A549 (cell line): ENCODE data around the gene CD19. TPM values are rescaled to one million over a fixed set of nuclear protein-coding genes. Genes with fewer than 3 reads are reported as not detected.

Experiments
- ATAC-seq, 2 experiments: fragments of 200-7000 bp in 1 of 2; fragments of >200 bp in 1 of 2; cut with Nextera tagmentation in 1 of 2; cut with Tn5 transposase in 1 of 2; 3 replicates each; pipeline versions ENCODE4 v1.8.0 to v1.9.1; 2018 to 2020; ENCODE audit warnings: mild to moderate bottlenecking in 1 of 2, moderate library complexity in 1 of 2
- CTCF ChIA-PET: fragments of 300-600 bp; sonication (Branson Sonifier 250); formaldehyde crosslinking; extraction: SDS; loops from one replicate; lab custom pipeline; 2021; ENCODE audit warnings: antibody characterized with exemption, inconsistent platforms; lab: Yijun Ruan, JAX
- POLR2A ChIA-PET: fragments of 350-600 bp; formaldehyde crosslinking; extraction: SDS; loops from one replicate; lab custom pipeline; 2021; ENCODE audit warnings: antibody characterized with exemption, inconsistent platforms; lab: Yijun Ruan, JAX
- DNase-seq, 2 experiments: peaks; one replicate each; pipeline versions ENCODE4 v3.0.0 to v3.0.0-alpha.2; 2011 to 2016; ENCODE audit warnings: low read depth in 1 of 2, low spot score in 1 of 2
- FAIRE-seq: peaks from 2 replicates; lab custom pipeline; 2011; peaks lifted over from hg19 to GRCh38; lab: Jason Lieb, UNC
- H3K27ac ChIP-seq, 2 experiments: fragments of >200 bp; sonication (Bioruptor Twin); formaldehyde crosslinking; 3 replicates each; pipeline ENCODE4 v1.5.1; 2016 to 2017
- H3K4me1 ChIP-seq: fragments of >200 bp; sonication (Bioruptor Twin); formaldehyde crosslinking; 3 replicates; pipeline ENCODE4 v1.6.1; 2016
- H3K4me2 ChIP-seq: fragments of >200 bp; sonication (Bioruptor Twin); formaldehyde crosslinking; 3 replicates; pipeline ENCODE4 v1.6.1; 2016
- H3K4me3 ChIP-seq: fragments of >200 bp; sonication (Bioruptor Twin); formaldehyde crosslinking; 3 replicates; pipeline ENCODE4 v1.5.1; 2016
- H3K9me3 ChIP-seq: fragments of >200 bp; sonication (Bioruptor Twin); formaldehyde crosslinking; 3 replicates; pipeline ENCODE4 v1.6.1; 2016
- E2F6 ChIP-seq: IDR thresholded peaks from 2 replicates; pipeline ENCODE4 v1.6.1; 2012; ENCODE audit warnings: low read depth, borderline replicate concordance
- EHMT2 ChIP-seq: fragments of 200-600 bp; sonication (generic); IDR thresholded peaks from 2 replicates; pipeline ENCODE4 v1.6.1; 2016; ENCODE audit warnings: antibody characterized with exemption, low read depth, mild to moderate bottlenecking, moderate library complexity
- FOSL2 ChIP-seq, 2 experiments: fragments of 450-650 bp in 1 of 2; fragments of >200 bp in 1 of 2; sonication (Bioruptor Twin) in 1 of 2; formaldehyde crosslinking; IDR thresholded peaks; 2 replicates each; pipeline versions ENCODE4 v1.5.0 to v1.6.1; 2016 to 2020; ENCODE audit warnings: mild to moderate bottlenecking in 1 of 2, moderate library complexity in 1 of 2
- JUN ChIP-seq, 2 experiments: fragments of >200 bp; sonication (Bioruptor Twin); formaldehyde crosslinking; IDR thresholded peaks; 2 replicates in 1 of 2; 3 replicates in 1 of 2; pipeline ENCODE4 v1.6.1; 2016 to 2017
- MAZ ChIP-seq: fragments of 150-350 bp; IDR thresholded peaks from 2 replicates; pipeline ENCODE4 v1.6.1; 2014; ENCODE audit warnings: antibody characterized with exemption, low read depth, low read length, borderline replicate concordance
- RAD21 ChIP-seq, 2 experiments: fragments of >200 bp in 1 of 2; sonication (Bioruptor Twin) in 1 of 2; formaldehyde crosslinking in 1 of 2; IDR thresholded peaks in 1 of 2; conservative IDR thresholded peaks in 1 of 2; 2 replicates in 1 of 2; 3 replicates in 1 of 2; pipeline ENCODE4 v1.6.1; 2012 to 2018; ENCODE audit warnings: inconsistent platforms in 1 of 2
- RCOR1 ChIP-seq: fragments of 150-350 bp; IDR thresholded peaks from 2 replicates; pipeline ENCODE4 v1.6.1; 2014; ENCODE audit warnings: antibody characterized with exemption, low read length, low read depth
- RFX5 ChIP-seq: fragments of 450-650 bp; IDR thresholded peaks from 2 replicates; pipeline ENCODE4 v1.7.1; 2014; ENCODE audit warnings: antibody characterized with exemption, mild to moderate bottlenecking, moderate library complexity
- SMC3 ChIP-seq: fragments of >200 bp; sonication (Bioruptor Twin); formaldehyde crosslinking; IDR thresholded peaks from 3 replicates; pipeline ENCODE4 v1.6.1; 2018; ENCODE audit warnings: inconsistent platforms
- ZC3H11A ChIP-seq: fragments of 450-650 bp; IDR thresholded peaks from 2 replicates; pipeline ENCODE4 v1.6.1; 2014; ENCODE audit warnings: antibody characterized with exemption, mild to moderate bottlenecking
- ZFP36 ChIP-seq: fragments of 450-650 bp; IDR thresholded peaks from 2 replicates; pipeline ENCODE4 v1.6.1; 2014; ENCODE audit warnings: borderline replicate concordance; ENCODE audit not compliant: partially characterized antibody
- WGBS: methylation state at CpG from one replicate; pipeline ENCODE4 v1.1.6; 2017; ENCODE audit errors: missing lambda C conversion rate; 5-methylcytosine and 5-hydroxymethylcytosine counted together
- polyA plus RNA-seq, 4 experiments: library from polyadenylated mRNA; depleted of rRNA in 3 of 4; stranded (reverse); fragments of >200 nt; fragmentation: RNase III in 1 of 4; extraction: RNeasy Plus Mini Kit Qiagen cat#74134 plus additional on column Dnase treatment in 1 of 4; gene quantifications; 2 replicates in 3 of 4; 3 replicates in 1 of 4; pipeline ENCODE4 v1.2.3, GENCODE V29; 2011 to 2017
- TF ChIP-seq, protein P1 (sequence below): fragments of 250-450 bp; sonication (Bioruptor Pico); IDR thresholded peaks from 2 replicates; pipeline ENCODE4 v1.5.0; 2021; ENCODE audit warnings: mild to moderate bottlenecking, moderate library complexity, borderline replicate concordance
- TF ChIP-seq, protein P2 (sequence below): fragments of 150-350 bp; IDR thresholded peaks from 2 replicates; pipeline ENCODE4 v1.6.1; 2014; ENCODE audit warnings: low read depth, mild to moderate bottlenecking, low read length
- TF ChIP-seq, protein P3 (sequence below): IDR thresholded peaks from 2 replicates; pipeline ENCODE4 v1.6.1; 2012

CD19 gene
- polyA plus RNA-seq, 2 of the 4 experiments (the other 2 are of a cell fraction) = not detected

- TF ChIP-seq JUN (IDR thresholded peaks at IDR 0.05) (no peak), EHMT2 (no peak), SMC3 (no peak)
- TF ChIP-seq, protein P1, sequence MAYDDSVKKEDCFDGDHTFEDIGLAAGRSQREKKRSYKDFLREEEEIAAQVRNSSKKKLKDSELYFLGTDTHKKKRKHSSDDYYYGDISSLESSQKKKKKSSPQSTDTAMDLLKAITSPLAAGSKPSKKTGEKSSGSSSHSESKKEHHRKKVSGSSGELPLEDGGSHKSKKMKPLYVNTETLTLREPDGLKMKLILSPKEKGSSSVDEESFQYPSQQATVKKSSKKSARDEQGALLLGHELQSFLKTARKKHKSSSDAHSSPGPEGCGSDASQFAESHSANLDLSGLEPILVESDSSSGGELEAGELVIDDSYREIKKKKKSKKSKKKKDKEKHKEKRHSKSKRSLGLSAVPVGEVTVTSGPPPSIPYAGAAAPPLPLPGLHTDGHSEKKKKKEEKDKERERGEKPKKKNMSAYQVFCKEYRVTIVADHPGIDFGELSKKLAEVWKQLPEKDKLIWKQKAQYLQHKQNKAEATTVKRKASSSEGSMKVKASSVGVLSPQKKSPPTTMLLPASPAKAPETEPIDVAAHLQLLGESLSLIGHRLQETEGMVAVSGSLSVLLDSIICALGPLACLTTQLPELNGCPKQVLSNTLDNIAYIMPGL (CRISPR knock-in tag) = no peak
- TF ChIP-seq, all 56 proteins: peak for 0
Observed at GRCh38 chr16:28958836-28959235, 27.1 kb downstream of the CD19 start (continued).

DNA sequence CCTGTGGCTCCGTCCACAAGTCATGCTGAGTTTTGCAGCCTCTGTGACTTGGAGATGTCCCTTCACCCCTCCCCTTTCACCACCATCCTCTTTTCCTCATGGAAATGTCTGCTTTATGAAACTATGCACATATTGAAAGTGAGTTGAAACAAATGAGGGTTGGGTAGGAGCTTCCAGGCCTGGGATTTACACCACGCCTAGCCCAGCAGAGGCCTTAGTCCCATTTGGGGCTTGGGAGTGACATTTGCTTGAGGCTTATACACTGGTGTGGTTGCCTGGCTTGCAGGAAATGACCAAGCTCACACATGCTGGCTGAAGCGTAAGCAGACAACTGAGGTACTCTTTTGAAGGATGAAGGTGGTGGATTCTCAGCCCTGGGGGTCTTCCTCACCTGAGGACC is 32.3 kb downstream of the CD19 start:
- TF ChIP-seq, protein P2, sequence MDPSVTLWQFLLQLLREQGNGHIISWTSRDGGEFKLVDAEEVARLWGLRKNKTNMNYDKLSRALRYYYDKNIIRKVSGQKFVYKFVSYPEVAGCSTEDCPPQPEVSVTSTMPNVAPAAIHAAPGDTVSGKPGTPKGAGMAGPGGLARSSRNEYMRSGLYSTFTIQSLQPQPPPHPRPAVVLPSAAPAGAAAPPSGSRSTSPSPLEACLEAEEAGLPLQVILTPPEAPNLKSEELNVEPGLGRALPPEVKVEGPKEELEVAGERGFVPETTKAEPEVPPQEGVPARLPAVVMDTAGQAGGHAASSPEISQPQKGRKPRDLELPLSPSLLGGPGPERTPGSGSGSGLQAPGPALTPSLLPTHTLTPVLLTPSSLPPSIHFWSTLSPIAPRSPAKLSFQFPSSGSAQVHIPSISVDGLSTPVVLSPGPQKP = no peak
- TF ChIP-seq MAZ (no peak), RFX5 (no peak), ZC3H11A (no peak), ZFP36 (no peak), FOSL2 (IDR thresholded peaks at IDR 0.05) (no peak), FOSL2 (CRISPR knock-in tag; IDR thresholded peaks at IDR 0.05) (no peak), E2F6 (no peak), RAD21 (conservative IDR thresholded peaks at IDR 0.05 in 1 of 2, IDR thresholded peaks at IDR 0.05 in 1 of 2) (no peak)
- TF ChIP-seq, protein P3, sequence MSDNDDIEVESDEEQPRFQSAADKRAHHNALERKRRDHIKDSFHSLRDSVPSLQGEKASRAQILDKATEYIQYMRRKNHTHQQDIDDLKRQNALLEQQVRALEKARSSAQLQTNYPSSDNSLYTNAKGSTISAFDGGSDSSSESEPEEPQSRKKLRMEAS = no peak
- TF ChIP-seq, protein P1 (CRISPR knock-in tag) = no peak
- CTCF ChIA-PET = interaction anchor here (0.7 to 2.6 kb wide), 2 partner anchors 9 kb away, joined by 3 to 15 read pairs; partner anchors contain the start of gene SPNS1
- WGBS = 91% methylated on average over 3 of the region's 3 CpGs
- POLR2A ChIA-PET = interaction anchor here (1.2 kb wide), 1 partner anchor 10 kb away, joined by 3 read pairs; no protein-coding TSS in a partner anchor
- Histone ChIP-seq H3K4me1 (no peaks in the 10 kb centered on the region), H3K4me3 (no peak overlapping the region), H3K9me3 (no peaks in the 10 kb centered on the region), H3K4me2 (no peak overlapping the region), H3K27ac (no peak overlapping the region)
- ATAC-seq (no peak), FAIRE-seq (no peak), DNase-seq (no peak)

GRCh38 chr16:28964496-28964895 is 32.7 kb downstream of the CD19 start:
- CTCF ChIA-PET = interaction anchor here (2.6 kb wide), 1 partner anchor 9 kb away, joined by 15 read pairs; the partner anchor contains the start of gene SPNS1
- no peaks in the 10 kb centered on the region for H3K9me3 ChIP-seq
- 90% methylated on average over 2 of the region's 2 CpGs for WGBS
- no peak overlapping the region for H3K4me2 ChIP-seq
- no peak overlapping the region for H3K4me3 ChIP-seq
- H3K27ac ChIP-seq = no peak overlapping the region
- FAIRE-seq (no peak), ATAC-seq (no peak), DNase-seq (no peak)
- no peak for TF ChIP-seq RCOR1
- no peaks in the 10 kb centered on the region for H3K4me1 ChIP-seq
- POLR2A ChIA-PET = interaction anchor here (1.2 kb wide), 1 partner anchor 9 kb away, joined by 3 read pairs; no protein-coding TSS in a partner anchor
